Duodenal mucosa (tissue), 2 donors: ENCODE data around the gene AMOTL1.

Source experiments
- H3K27ac ChIP-seq: one replicate; pipeline ENCODE4 v1.7.0; 2013; ENCODE audit warnings: low read depth, low read length
- H3K27me3 ChIP-seq, 2 donors: one replicate each; pipeline ENCODE4 v1.7.0; 2013; ENCODE audit warnings: low read length in 2 of 2, control low read depth in 1 of 2; ENCODE audit not compliant: insufficient read depth in 2 of 2, control insufficient read depth in 1 of 2
- H3K36me3 ChIP-seq, 2 donors: one replicate each; pipeline ENCODE4 v1.7.0; 2013; ENCODE audit warnings: low read length in 2 of 2, control low read depth in 1 of 2; ENCODE audit not compliant: insufficient read depth in 2 of 2, control insufficient read depth in 1 of 2
- H3K4me1 ChIP-seq, 2 donors: one replicate each; pipeline ENCODE4 v1.7.0; 2013; ENCODE audit warnings: low read length in 2 of 2, control low read depth in 1 of 2; ENCODE audit not compliant: insufficient read depth in 2 of 2, control insufficient read depth in 1 of 2
- H3K4me3 ChIP-seq, 2 donors: one replicate each; pipeline ENCODE4 v1.7.0; 2013; ENCODE audit warnings: low read length in 2 of 2, low read depth in 1 of 2
- H3K9ac ChIP-seq, 2 donors: one replicate each; pipeline ENCODE4 v1.7.0; 2013; ENCODE audit warnings: low read length in 2 of 2, low read depth in 1 of 2
- H3K9me3 ChIP-seq, 2 donors: one replicate each; pipeline ENCODE4 v1.7.0; 2013; ENCODE audit warnings: low read length in 2 of 2, control low read depth in 1 of 2; ENCODE audit not compliant: control insufficient read depth in 1 of 2

AMOTL1 gene, protein sequence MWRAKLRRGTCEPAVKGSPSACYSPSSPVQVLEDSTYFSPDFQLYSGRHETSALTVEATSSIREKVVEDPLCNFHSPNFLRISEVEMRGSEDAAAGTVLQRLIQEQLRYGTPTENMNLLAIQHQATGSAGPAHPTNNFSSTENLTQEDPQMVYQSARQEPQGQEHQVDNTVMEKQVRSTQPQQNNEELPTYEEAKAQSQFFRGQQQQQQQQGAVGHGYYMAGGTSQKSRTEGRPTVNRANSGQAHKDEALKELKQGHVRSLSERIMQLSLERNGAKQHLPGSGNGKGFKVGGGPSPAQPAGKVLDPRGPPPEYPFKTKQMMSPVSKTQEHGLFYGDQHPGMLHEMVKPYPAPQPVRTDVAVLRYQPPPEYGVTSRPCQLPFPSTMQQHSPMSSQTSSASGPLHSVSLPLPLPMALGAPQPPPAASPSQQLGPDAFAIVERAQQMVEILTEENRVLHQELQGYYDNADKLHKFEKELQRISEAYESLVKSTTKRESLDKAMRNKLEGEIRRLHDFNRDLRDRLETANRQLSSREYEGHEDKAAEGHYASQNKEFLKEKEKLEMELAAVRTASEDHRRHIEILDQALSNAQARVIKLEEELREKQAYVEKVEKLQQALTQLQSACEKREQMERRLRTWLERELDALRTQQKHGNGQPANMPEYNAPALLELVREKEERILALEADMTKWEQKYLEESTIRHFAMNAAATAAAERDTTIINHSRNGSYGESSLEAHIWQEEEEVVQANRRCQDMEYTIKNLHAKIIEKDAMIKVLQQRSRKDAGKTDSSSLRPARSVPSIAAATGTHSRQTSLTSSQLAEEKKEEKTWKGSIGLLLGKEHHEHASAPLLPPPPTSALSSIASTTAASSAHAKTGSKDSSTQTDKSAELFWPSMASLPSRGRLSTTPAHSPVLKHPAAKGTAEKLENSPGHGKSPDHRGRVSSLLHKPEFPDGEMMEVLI

DNA sequence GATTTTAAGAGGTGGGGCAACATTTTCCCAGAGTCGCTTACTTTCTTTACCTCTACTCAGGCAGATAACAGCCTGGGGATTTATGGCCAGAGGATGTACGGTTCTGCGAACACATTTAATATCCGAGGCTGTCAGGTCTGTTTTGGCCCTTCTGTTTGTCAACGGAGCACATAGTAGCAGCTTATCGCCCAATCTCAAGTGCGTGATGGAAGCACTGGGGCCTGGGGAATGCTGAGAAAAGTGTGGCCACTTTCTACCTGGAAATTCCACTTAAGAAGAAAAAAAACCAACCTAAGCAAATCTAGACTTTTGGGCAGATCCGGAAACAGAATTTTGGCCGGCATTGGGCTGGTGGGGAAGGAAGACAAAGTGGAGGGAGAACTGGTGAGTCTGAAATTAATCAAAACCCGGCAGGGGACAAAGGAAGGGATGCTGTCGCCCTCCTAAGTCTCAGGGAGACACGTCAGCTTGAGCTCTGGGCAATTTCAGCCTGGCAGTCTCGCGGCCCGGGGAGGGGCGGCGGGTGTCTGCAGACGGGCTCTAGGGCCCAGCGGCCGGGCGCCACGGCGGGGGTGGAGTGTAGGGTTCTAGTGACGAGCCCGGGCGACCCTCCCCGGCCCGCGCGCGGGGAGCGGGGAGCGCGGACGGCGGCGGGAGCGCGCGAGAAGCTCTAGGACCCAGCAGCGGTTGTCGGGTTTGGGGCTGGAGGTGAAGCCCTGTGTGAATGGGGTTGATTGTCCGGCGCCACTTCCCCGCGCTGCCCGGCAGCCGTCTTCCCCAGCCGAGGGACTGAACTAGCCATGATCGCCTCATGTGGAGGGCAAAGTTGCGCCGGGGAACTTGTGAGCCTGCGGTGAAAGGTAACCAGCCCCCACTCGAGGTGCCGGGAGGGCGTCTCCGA is at the start of gene AMOTL1:
Gene AMOTL1 (plus strand): TSS at position 656 of the 901 bp plus-strand sequence. CDS start 156 bp downstream, at position 812.
- Histone ChIP-seq H3K4me1 (peaks cover 12 to 13% of the 10 kb centered on the region in 2 donors), H3K27me3 (peaks cover 3 to 11% of the 10 kb centered on the region in 2 donors), H3K27ac (peak within 1 kb of the TSS; percentile 79), H3K4me3 (peak within 1 kb of the TSS; percentile 77 to 78), H3K36me3 (no peaks in the 10 kb centered on the region), H3K9ac (peak within 1 kb of the TSS; percentile 48 to 67), H3K9me3 (no peaks in the 10 kb centered on the region)

DNA sequence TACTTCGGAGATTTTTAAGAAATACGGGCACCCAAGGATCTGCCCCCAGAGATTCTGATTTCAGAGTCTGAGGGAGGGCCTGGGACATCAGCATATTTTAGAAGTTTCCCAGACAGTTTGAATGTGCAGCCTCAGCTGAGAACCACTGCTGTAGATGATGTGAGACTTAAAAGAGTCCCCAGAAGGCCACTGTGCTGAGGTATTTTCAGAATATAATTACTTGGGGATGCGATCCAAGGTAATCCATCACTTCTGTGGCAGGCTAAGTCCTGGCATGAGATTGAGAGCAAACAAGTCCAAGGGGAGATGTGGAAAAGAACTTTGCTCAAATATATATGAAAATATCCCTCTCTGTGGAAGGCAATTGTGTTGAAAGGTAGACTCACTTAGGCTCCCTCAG is 48.3 kb upstream of the AMOTL1 start:
- no peak overlapping the region for H3K4me3 ChIP-seq
- H3K27me3 ChIP-seq = peaks cover 0 to 8% of the 10 kb centered on the region in 2 donors
- no peaks in the 10 kb centered on the region for H3K36me3 ChIP-seq
- H3K4me1 ChIP-seq = no peaks in the 10 kb centered on the region
- no peak overlapping the region for H3K9ac ChIP-seq
- no peak overlapping the region for H3K27ac ChIP-seq
- H3K9me3 ChIP-seq = no peaks in the 10 kb centered on the region

DNA sequence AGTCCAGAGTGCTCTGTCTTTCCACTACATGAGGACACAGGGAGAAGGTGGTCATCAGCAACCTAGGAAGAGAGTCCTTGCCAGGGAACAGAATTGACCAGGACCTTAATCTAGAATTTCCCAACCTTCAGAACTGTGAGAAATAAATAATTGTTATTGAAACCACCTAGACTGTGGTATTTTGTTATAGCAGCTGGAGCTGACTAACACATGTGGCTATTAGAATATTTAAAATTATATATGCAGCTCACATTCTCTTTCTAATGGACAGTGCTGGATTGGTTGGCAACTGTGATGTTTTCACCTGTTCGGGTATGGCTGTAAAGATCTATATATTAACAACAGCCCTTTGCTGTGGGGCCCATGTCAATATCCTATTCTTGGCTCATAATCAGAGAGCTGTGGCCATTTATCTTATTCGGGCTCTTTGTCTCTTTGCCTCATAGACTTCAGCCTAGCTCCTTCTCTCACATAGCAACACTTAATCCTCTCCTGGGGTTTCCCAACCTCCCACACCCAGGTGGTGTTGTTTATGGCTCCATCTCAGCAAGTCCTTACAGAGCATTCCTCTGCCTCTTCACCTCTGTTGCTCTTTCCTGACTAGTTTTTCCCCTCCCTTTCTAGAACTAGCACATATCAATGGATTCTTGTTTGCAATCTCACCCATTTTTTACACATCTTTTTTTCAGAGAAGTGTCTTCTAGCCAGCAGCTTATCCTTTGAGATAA is 46.4 kb upstream of the AMOTL1 start:
- H3K9me3 ChIP-seq = no peaks in the 10 kb centered on the region
- no peak overlapping the region for H3K4me3 ChIP-seq
- H3K4me1 ChIP-seq = no peaks in the 10 kb centered on the region
- H3K27me3 ChIP-seq = peaks cover 0 to 8% of the 10 kb centered on the region in 2 donors
- no peaks in the 10 kb centered on the region for H3K36me3 ChIP-seq
- H3K27ac ChIP-seq = no peak overlapping the region
- no peak overlapping the region for H3K9ac ChIP-seq

DNA sequence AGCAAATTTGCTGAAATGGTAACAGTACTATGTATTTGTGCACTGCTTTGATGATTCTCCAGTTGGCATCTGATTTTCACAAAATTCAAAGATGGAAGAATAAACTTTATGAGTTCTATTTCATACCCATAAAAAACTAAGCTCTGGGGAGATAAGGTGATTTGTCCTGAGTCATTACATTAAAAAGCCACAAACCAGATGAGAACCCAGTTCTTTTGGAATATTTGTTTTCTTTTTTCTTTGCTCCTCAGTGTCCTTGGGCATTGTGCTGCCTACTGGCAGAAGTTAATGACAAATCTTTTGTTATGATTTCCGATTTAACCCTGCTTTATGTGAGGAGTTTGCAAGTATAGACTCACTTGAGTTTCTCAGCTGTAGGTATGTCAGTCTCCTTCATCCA is 45.4 kb upstream of the AMOTL1 start:
- Histone ChIP-seq H3K9ac (no peak overlapping the region), H3K27me3 (peaks cover 0 to 8% of the 10 kb centered on the region in 2 donors), H3K36me3 (no peaks in the 10 kb centered on the region), H3K9me3 (no peaks in the 10 kb centered on the region), H3K4me3 (no peak overlapping the region), H3K27ac (no peak overlapping the region), H3K4me1 (no peaks in the 10 kb centered on the region)

DNA sequence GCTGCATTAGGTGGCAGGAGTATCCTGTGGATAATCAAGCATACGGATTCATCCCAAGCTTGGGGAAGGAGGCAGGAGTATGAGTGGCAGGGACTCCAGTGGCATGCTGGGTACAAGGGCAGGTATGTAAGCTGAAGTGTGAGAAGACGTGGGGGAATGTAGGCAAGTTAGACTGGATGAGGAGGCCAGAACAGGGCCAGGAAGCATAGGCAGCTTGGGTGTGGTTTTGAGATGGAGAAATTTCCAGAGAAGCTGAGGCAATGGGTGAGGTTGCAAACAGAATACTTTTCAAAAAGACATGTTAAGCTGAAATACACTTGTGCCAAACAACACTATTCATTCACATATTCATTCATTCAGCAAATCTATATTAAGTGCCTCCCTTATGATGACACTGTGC is 43.1 kb upstream of the AMOTL1 start:
- Histone ChIP-seq H3K27me3 (peaks cover 0 to 4% of the 10 kb centered on the region in 2 donors), H3K4me3 (no peak overlapping the region), H3K36me3 (no peaks in the 10 kb centered on the region), H3K9ac (no peak overlapping the region), H3K4me1 (no peaks in the 10 kb centered on the region), H3K27ac (no peak overlapping the region), H3K9me3 (no peaks in the 10 kb centered on the region)

GRCh38 chr11:94727819-94728218 is 40.3 kb upstream of the AMOTL1 start:
- no peak overlapping the region for H3K4me3 ChIP-seq
- H3K9ac ChIP-seq = no peak overlapping the region
- H3K4me1 ChIP-seq = no peaks in the 10 kb centered on the region
- no peaks in the 10 kb centered on the region for H3K27me3 ChIP-seq
- no peaks in the 10 kb centered on the region for H3K36me3 ChIP-seq
- no peak overlapping the region for H3K27ac ChIP-seq
- H3K9me3 ChIP-seq = no peaks in the 10 kb centered on the region

- Histone ChIP-seq H3K4me3 (no peak overlapping the region), H3K9ac (no peak overlapping the region), H3K4me1 (no peaks in the 10 kb centered on the region), H3K9me3 (no peaks in the 10 kb centered on the region), H3K27ac (no peak overlapping the region), H3K36me3 (no peaks in the 10 kb centered on the region), H3K27me3 (no peaks in the 10 kb centered on the region)
Observed at GRCh38 chr11:94728541-94728940, 39.6 kb upstream of the AMOTL1 start.

DNA sequence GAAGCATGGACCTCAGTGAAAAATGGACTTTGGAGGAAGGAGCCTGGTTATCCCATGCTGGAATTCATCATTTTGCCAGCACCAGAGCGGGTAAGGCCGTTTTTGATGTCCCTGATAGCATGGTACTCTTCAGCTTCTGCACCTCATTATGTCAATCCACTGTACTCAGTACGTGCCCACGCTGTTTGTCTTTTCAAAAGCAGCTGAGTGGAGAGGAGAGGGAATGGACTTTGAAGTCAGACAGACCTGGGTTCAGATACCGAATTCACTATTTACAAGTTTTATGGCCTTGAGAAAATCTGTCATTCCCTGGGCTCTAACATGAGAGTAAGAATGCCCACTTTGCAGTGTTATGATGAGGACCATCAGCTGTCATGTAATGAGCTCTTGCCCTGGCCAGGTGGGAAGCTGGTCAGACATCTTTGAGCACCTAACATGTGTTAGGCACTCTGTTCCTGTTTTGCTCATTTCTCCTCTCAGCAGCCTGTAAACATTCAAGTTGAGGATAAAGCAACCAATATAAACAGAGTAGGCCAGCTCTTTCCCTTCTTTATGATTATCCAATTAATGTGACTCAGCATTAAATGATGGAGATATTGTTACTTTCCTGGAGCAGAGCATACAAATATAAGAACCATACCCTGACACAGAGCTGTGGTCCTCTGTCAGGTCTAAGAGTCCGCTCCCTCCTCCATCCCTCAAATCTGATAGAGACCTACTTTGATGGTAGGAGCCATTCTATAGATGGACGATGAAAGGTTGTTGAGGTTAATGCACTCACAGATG is 39.0 kb upstream of the AMOTL1 start:
- Histone ChIP-seq H3K9ac (no peak overlapping the region), H3K9me3 (no peaks in the 10 kb centered on the region), H3K27ac (no peak overlapping the region), H3K4me1 (no peaks in the 10 kb centered on the region), H3K4me3 (no peak overlapping the region), H3K36me3 (no peaks in the 10 kb centered on the region), H3K27me3 (no peaks in the 10 kb centered on the region)

- Histone ChIP-seq H3K27me3 (peaks cover 0 to 3% of the 10 kb centered on the region in 2 donors), H3K9ac (no peak overlapping the region), H3K4me1 (no peaks in the 10 kb centered on the region), H3K27ac (no peak overlapping the region), H3K4me3 (no peak overlapping the region), H3K9me3 (no peaks in the 10 kb centered on the region), H3K36me3 (no peaks in the 10 kb centered on the region)
Observed at GRCh38 chr11:94730153-94730552, 38.0 kb upstream of the AMOTL1 start.
